ENCODE measurements around the gene PPP1R9A. TPM values are rescaled to one million over a fixed set of nuclear protein-coding genes. Genes with fewer than 3 reads are reported as not detected.

Gene PPP1R9A
- total RNA-seq, 1 donor from 2014 or later = 14.1 TPM

- H3K4me3 ChIP-seq (ENCODE audit: low read depth, low read length) = no peak overlapping the region
- DNase-seq (ENCODE audit: low read depth) = no peak
- no peak for TF ChIP-seq CTCF (conservative IDR thresholded peaks at IDR 0.05; ENCODE audit: low read depth, low read length)
Observed at GRCh38 chr7:95296456-95296855, 389.1 kb downstream of the PPP1R9A start.

- DNase-seq (ENCODE audit: low read depth) = no peak
- TF ChIP-seq CTCF (conservative IDR thresholded peaks at IDR 0.05; ENCODE audit: low read depth, low read length) = no peak
- no peak overlapping the region for H3K4me3 ChIP-seq (ENCODE audit: low read depth, low read length)
Observed at GRCh38 chr7:95297041-95297440, 389.6 kb downstream of the PPP1R9A start.

- no peak for DNase-seq (ENCODE audit: low read depth)
- TF ChIP-seq CTCF (conservative IDR thresholded peaks at IDR 0.05; ENCODE audit: low read depth, low read length) = no peak
- no peak overlapping the region for H3K4me3 ChIP-seq (ENCODE audit: low read depth, low read length)
Observed at GRCh38 chr7:95298091-95298490, 390.7 kb downstream of the PPP1R9A start.

- TF ChIP-seq CTCF (conservative IDR thresholded peaks at IDR 0.05; ENCODE audit: low read depth, low read length) = no peak
- no peak overlapping the region for H3K4me3 ChIP-seq (ENCODE audit: low read depth, low read length)
- no peak for DNase-seq (ENCODE audit: low read depth)
Observed at GRCh38 chr7:95303013-95303905, 395.9 kb downstream of the PPP1R9A start.

GRCh38 chr7:95304990-95305389 is 397.6 kb downstream of the PPP1R9A start:
- DNase-seq (ENCODE audit: low read depth) = no peak
- no peak for TF ChIP-seq CTCF (conservative IDR thresholded peaks at IDR 0.05; ENCODE audit: low read depth, low read length)
- H3K4me3 ChIP-seq (ENCODE audit: low read depth, low read length) = no peak overlapping the region

- no peak for DNase-seq (ENCODE audit: low read depth)
- TF ChIP-seq CTCF (conservative IDR thresholded peaks at IDR 0.05; ENCODE audit: low read depth, low read length) = no peak
- no peak overlapping the region for H3K4me3 ChIP-seq (ENCODE audit: low read depth, low read length)
Observed at GRCh38 chr7:95309951-95310350, 402.6 kb downstream of the PPP1R9A start.

- DNase-seq (ENCODE audit: low read depth) = no peak
- no peak for TF ChIP-seq CTCF (conservative IDR thresholded peaks at IDR 0.05; ENCODE audit: low read depth, low read length)
- no peak overlapping the region for H3K4me3 ChIP-seq (ENCODE audit: low read depth, low read length)
Observed at GRCh38 chr7:95311389-95311788, 404.0 kb downstream of the PPP1R9A start.
